Astrocyte (in vitro differentiated cells and primary cell): ENCODE data around the gene TENT4A. TPM values are rescaled to one million over a fixed set of nuclear protein-coding genes. Genes with fewer than 3 reads are reported as not detected.

ENCODE experiments used
- DNase-seq: peaks from one replicate; pipeline ENCODE4 v3.0.0-alpha.2; 2010; ENCODE audit warnings: low read depth
- FAIRE-seq: peaks from 2 replicates; lab custom pipeline; 2011; peaks lifted over from hg19 to GRCh38; lab: Jason Lieb, UNC
- H2AFZ ChIP-seq: 2 replicates; pipeline ENCODE4 v1.6.0; 2012; ENCODE audit warnings: low read depth, low read length, inconsistent platforms
- H3K27ac ChIP-seq: 2 replicates; pipeline ENCODE4 v1.5.1; 2011; ENCODE audit warnings: low read depth, low read length, inconsistent platforms
- H3K27me3 ChIP-seq: 2 replicates; pipeline ENCODE4 v1.6.0; 2011; ENCODE audit warnings: low read length, inconsistent platforms; ENCODE audit not compliant: insufficient read depth
- H3K36me3 ChIP-seq: 2 replicates; pipeline ENCODE4 v1.5.1; 2011; ENCODE audit warnings: low read length, inconsistent platforms; ENCODE audit not compliant: insufficient read depth
- H3K4me1 ChIP-seq: 2 replicates; pipeline ENCODE4 v1.5.1; 2011; ENCODE audit warnings: low read length, inconsistent platforms; ENCODE audit not compliant: insufficient read depth
- H3K4me2 ChIP-seq: 2 replicates; pipeline ENCODE4 v1.6.0; 2012; ENCODE audit warnings: low read length, inconsistent platforms
- H3K4me3 ChIP-seq: 2 replicates; pipeline ENCODE4 v1.5.1; 2011; ENCODE audit warnings: low read depth, mild to moderate bottlenecking, low read length, inconsistent platforms; ENCODE audit not compliant: insufficient read depth
- H3K79me2 ChIP-seq: 2 replicates; pipeline ENCODE4 v1.6.0; 2012; ENCODE audit warnings: mild to moderate bottlenecking, low read length, inconsistent platforms; ENCODE audit not compliant: insufficient read depth
- H3K9ac ChIP-seq: 2 replicates; pipeline ENCODE4 v1.6.0; 2012; ENCODE audit warnings: mild to moderate bottlenecking, low read length, inconsistent platforms
- H3K9me3 ChIP-seq: 2 replicates; pipeline ENCODE4 v1.5.1; 2012; ENCODE audit warnings: low read depth, mild to moderate bottlenecking, low read length, inconsistent platforms; ENCODE audit not compliant: insufficient read depth
- H4K20me1 ChIP-seq: 2 replicates; pipeline ENCODE4 v1.6.0; 2012; ENCODE audit warnings: low read length, inconsistent platforms; ENCODE audit not compliant: insufficient read depth
- H3K27ac Mint-ChIP-seq: one replicate; pipeline ENCODE4 v1.8.0; 2021; ENCODE audit warnings: mild to moderate bottlenecking, mixed read lengths; ENCODE audit not compliant: unreplicated experiment
- H3K27me3 Mint-ChIP-seq: one replicate; pipeline ENCODE4 v1.8.0; 2021; ENCODE audit warnings: low read depth, mixed read lengths; ENCODE audit not compliant: unreplicated experiment
- H3K36me3 Mint-ChIP-seq: one replicate; pipeline ENCODE4 v1.8.0; 2021; ENCODE audit warnings: low read depth, mixed read lengths; ENCODE audit not compliant: unreplicated experiment
- H3K4me1 Mint-ChIP-seq: one replicate; pipeline ENCODE4 v1.8.0; 2021; ENCODE audit warnings: low read depth, mixed read lengths; ENCODE audit not compliant: unreplicated experiment
- H3K4me3 Mint-ChIP-seq: one replicate; pipeline ENCODE4 v1.8.0; 2021; ENCODE audit warnings: mild to moderate bottlenecking, moderate library complexity, mixed read lengths; ENCODE audit not compliant: unreplicated experiment
- H3K9me3 Mint-ChIP-seq: one replicate; pipeline ENCODE4 v1.8.0; 2021; ENCODE audit warnings: mild to moderate bottlenecking, mixed read lengths; ENCODE audit not compliant: unreplicated experiment
- CTCF ChIP-seq: IDR thresholded peaks from 2 replicates; pipeline ENCODE4 v1.5.1; 2011; ENCODE audit warnings: low read depth, mild to moderate bottlenecking, inconsistent platforms, low read length, moderate library complexity; ENCODE audit not compliant: insufficient read depth
- EZH2 ChIP-seq: IDR thresholded peaks from 2 replicates; pipeline ENCODE4 v1.6.1; 2012; ENCODE audit warnings: mild to moderate bottlenecking, low read length, inconsistent platforms; ENCODE audit not compliant: insufficient read depth
- total RNA-seq: library from RNA; stranded (reverse); gene quantifications from 2 replicates; pipeline ENCODE4 v1.2.1, GENCODE V29; 2021

The TENT4A gene
- total RNA-seq, 1 donor from 2014 or later: 18.8 TPM

GRCh38 chr5:6804766-6805501, 91.7 kb downstream of the TENT4A start:
- no peak overlapping the region for H2AFZ ChIP-seq
- H3K27ac ChIP-seq: no peak overlapping the region
- H3K27ac Mint-ChIP-seq: peak overlapping the region; percentile 89
- H3K4me3 ChIP-seq: no peak overlapping the region
- no peaks in the 10 kb centered on the region for H3K79me2 ChIP-seq
- peaks cover 19% of the 10 kb centered on the region for H3K4me1 Mint-ChIP-seq
- no peak overlapping the region for H3K4me3 Mint-ChIP-seq
- H3K27me3 ChIP-seq: no peaks in the 10 kb centered on the region
- TF ChIP-seq EZH2: no peak
- TF ChIP-seq CTCF: no peak
- H3K4me2 ChIP-seq: no peak overlapping the region
- H3K27me3 Mint-ChIP-seq: no peaks in the 10 kb centered on the region
- FAIRE-seq: peak; percentile 32
- no peaks in the 10 kb centered on the region for H4K20me1 ChIP-seq
- H3K9me3 Mint-ChIP-seq: peaks cover 7% of the 10 kb centered on the region
- DNase-seq: peak; percentile 36
- no peaks in the 10 kb centered on the region for H3K4me1 ChIP-seq
- H3K36me3 ChIP-seq: no peaks in the 10 kb centered on the region
- no peak overlapping the region for H3K9ac ChIP-seq
- H3K9me3 ChIP-seq: no peaks in the 10 kb centered on the region
- H3K36me3 Mint-ChIP-seq: peaks cover 5% of the 10 kb centered on the region

GRCh38 chr5:6805841-6806240, 92.6 kb downstream of the TENT4A start:
- H3K27ac Mint-ChIP-seq: no peak overlapping the region
- H3K36me3 ChIP-seq: no peaks in the 10 kb centered on the region
- peaks cover 3% of the 10 kb centered on the region for H3K27me3 Mint-ChIP-seq
- H3K27me3 ChIP-seq: no peaks in the 10 kb centered on the region
- no peaks in the 10 kb centered on the region for H3K79me2 ChIP-seq
- no peaks in the 10 kb centered on the region for H3K4me1 ChIP-seq
- FAIRE-seq (no peak), DNase-seq (no peak)
- H3K9me3 ChIP-seq: no peaks in the 10 kb centered on the region
- H2AFZ ChIP-seq: no peak overlapping the region
- no peak overlapping the region for H3K9ac ChIP-seq
- H3K4me3 ChIP-seq: no peak overlapping the region
- H4K20me1 ChIP-seq: no peaks in the 10 kb centered on the region
- H3K9me3 Mint-ChIP-seq: peaks cover 7% of the 10 kb centered on the region
- H3K27ac ChIP-seq: no peak overlapping the region
- peaks cover 19% of the 10 kb centered on the region for H3K4me1 Mint-ChIP-seq
- no peak overlapping the region for H3K4me3 Mint-ChIP-seq
- no peak overlapping the region for H3K4me2 ChIP-seq
- no peak for TF ChIP-seq EZH2
- TF ChIP-seq CTCF: no peak
- H3K36me3 Mint-ChIP-seq: peaks cover 5% of the 10 kb centered on the region

Other genes starting within 250 kb of the TENT4A start
- 71.5 and 78.8 TPM in 2 replicates for gene NSUN2, start 80.4 kb upstream of the TENT4A start, total RNA-seq
- 27.6 and 30.6 TPM in 2 replicates for gene SRD5A1, start 80.0 kb upstream of the TENT4A start, total RNA-seq